Peyer's patch (tissue), 4 donors: Measurements from ENCODE around the gene TRIP6.

Source experiments
- POLR2A ChIP-seq, 2 donors: fragments of 450-650 bp; IDR thresholded peaks; one replicate each; pipeline ENCODE4 v1.5.1; 2017; ENCODE audit warnings: antibody characterized with exemption in 2 of 2, mild to moderate bottlenecking in 2 of 2, moderate library complexity in 2 of 2
- TF ChIP-seq, protein P1 (sequence below), 6 experiments: fragments of 450-650 bp in 4 of 6; fragments of 200-600 bp in 2 of 6; sonication (generic) in 1 of 6; IDR thresholded peaks; one replicate each; pipeline ENCODE4 v1.5.1; 2017 to 2019; ENCODE audit warnings: antibody characterized with exemption in 6 of 6, mild to moderate bottlenecking in 3 of 6, moderate library complexity in 1 of 6

- TF ChIP-seq, protein P1, sequence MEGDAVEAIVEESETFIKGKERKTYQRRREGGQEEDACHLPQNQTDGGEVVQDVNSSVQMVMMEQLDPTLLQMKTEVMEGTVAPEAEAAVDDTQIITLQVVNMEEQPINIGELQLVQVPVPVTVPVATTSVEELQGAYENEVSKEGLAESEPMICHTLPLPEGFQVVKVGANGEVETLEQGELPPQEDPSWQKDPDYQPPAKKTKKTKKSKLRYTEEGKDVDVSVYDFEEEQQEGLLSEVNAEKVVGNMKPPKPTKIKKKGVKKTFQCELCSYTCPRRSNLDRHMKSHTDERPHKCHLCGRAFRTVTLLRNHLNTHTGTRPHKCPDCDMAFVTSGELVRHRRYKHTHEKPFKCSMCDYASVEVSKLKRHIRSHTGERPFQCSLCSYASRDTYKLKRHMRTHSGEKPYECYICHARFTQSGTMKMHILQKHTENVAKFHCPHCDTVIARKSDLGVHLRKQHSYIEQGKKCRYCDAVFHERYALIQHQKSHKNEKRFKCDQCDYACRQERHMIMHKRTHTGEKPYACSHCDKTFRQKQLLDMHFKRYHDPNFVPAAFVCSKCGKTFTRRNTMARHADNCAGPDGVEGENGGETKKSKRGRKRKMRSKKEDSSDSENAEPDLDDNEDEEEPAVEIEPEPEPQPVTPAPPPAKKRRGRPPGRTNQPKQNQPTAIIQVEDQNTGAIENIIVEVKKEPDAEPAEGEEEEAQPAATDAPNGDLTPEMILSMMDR (IDR thresholded peaks at IDR 0.05) = peak in 1 of 6 experiments; percentile 7
- TF ChIP-seq POLR2A (IDR thresholded peaks at IDR 0.05) = peak in 1 of 2 donors; percentile 46
Observed at GRCh38 chr7:100897772-100898454, 30.7 kb downstream of the TRIP6 start.
